HG03521 (cell line): ENCODE data around the gene ZFHX3.

Experiments
- ATAC-seq: cut with Tn5 transposase; IDR thresholded peaks from one replicate; pipeline ENCODE4 v1.9.1; 2021; ENCODE audit warnings: mild to moderate bottlenecking, moderate library complexity; ENCODE audit not compliant: unreplicated experiment

The ZFHX3 gene

GRCh38 chr16:72834499-72834898, 213.4 kb downstream of the ZFHX3 start:
- no peak for ATAC-seq

GRCh38 chr16:72833969-72834368, 214.0 kb downstream of the ZFHX3 start:
- no peak for ATAC-seq

GRCh38 chr16:72833482-72833881, 214.4 kb downstream of the ZFHX3 start:
- ATAC-seq, result no peak

- ATAC-seq, result no peak
Observed at GRCh38 chr16:72832621-72833248, 215.2 kb downstream of the ZFHX3 start.

GRCh38 chr16:72829846-72830775, 217.8 kb downstream of the ZFHX3 start:
- no peak for ATAC-seq

- ATAC-seq, result no peak
Observed at GRCh38 chr16:72827866-72828265, 220.1 kb downstream of the ZFHX3 start.

GRCh38 chr16:72825912-72826621, 221.9 kb downstream of the ZFHX3 start:
- ATAC-seq, result no peak

GRCh38 chr16:72824761-72825160, 223.2 kb downstream of the ZFHX3 start:
- no peak for ATAC-seq

- ATAC-seq, result no peak
Observed at GRCh38 chr16:72824027-72824426, 223.9 kb downstream of the ZFHX3 start.

- ATAC-seq, result no peak
Observed at GRCh38 chr16:72821185-72821950, 226.6 kb downstream of the ZFHX3 start.

- no peak for ATAC-seq
Observed at GRCh38 chr16:72819345-72819744, 228.6 kb downstream of the ZFHX3 start.

- no peak for ATAC-seq
Observed at GRCh38 chr16:72818236-72818845, 229.6 kb downstream of the ZFHX3 start.

- no peak for ATAC-seq
Observed at GRCh38 chr16:72815348-72816318, 232.3 kb downstream of the ZFHX3 start.

- no peak for ATAC-seq
Observed at GRCh38 chr16:72814226-72814625, 233.7 kb downstream of the ZFHX3 start.

- ATAC-seq, result no peak
Observed at GRCh38 chr16:72812672-72813071, 235.3 kb downstream of the ZFHX3 start.

GRCh38 chr16:72811876-72812275, 236.1 kb downstream of the ZFHX3 start:
- no peak for ATAC-seq

GRCh38 chr16:72811188-72811720, 236.7 kb downstream of the ZFHX3 start:
- ATAC-seq, result no peak

- ATAC-seq, result no peak
Observed at GRCh38 chr16:72810480-72810879, 237.4 kb downstream of the ZFHX3 start.

GRCh38 chr16:72809446-72809845, 238.5 kb downstream of the ZFHX3 start:
- no peak for ATAC-seq
